ENCODE measurements around the gene ADAMTS10.
"Not testable (repeated sequence)": the region's sequence is repeated elsewhere in the genome, so short reads cannot be mapped to it uniquely, and the experiment has no call there.

ADAMTS10 gene

DNA sequence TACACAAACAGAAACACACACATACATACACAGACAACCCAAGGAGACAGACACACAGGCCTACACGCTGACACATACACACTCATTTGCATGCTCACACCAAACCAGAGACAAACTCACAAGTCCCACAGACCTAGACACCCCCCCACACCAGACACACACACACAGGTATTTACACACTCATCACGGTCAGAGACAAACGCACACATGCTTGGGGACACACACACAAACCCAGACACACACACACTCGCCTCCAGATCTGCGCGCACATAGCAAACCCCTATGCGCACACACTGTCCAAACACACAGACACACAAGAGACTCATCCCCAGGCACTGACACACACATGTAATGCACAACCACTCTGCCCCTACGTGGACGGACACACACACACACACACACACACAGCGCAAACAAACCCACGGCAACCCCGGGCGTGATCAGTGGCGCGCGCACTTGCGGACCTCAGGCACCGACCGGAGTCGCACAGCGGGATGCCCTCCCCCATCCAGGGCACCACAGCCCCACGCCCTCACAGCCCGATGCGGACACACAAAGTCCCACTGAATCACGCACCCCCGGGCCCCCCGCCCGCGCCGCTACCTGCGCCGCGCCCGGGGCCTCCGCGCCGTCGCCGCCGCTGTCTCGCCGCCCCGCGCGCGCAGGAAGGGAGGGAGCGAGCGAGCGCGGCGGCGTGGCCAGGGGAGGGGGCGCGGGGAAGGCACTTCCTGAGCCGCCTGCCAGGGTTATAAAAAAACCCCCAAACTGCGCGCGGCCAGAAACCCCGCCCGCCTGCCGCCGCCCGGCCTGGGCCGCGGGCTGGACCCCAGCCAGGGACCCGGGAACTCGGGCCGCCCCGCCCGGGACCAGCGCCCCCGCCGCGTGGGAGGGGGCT, at the start of gene ADAMTS10:
TSS of gene ADAMTS10 (minus strand) at position 675 of the 895 bp plus-strand sequence. CDS start 5,005 bp downstream, outside the sequence.
- no peak for DNase-seq

DNA sequence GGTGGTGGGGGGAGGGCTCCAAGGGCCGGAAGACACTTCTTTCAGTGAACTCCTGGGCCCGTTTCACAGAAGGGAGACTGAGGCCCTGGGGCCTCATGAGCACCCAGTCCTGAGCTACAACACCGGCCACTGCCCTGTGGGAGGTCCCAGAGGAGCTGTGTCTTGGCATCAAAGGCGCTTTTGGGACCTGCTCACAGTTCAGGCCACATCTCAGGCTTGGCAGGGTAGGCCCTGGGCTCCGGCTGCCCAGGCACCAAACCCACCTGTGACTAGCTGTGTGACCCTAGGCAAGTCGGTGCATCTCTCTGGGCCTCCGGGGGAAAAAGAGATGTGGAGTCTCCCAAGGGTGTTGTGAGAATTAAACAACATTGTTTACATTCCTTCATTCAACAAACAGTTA, 49.4 kb upstream of the ADAMTS10 start:
- no peak for DNase-seq

DNA sequence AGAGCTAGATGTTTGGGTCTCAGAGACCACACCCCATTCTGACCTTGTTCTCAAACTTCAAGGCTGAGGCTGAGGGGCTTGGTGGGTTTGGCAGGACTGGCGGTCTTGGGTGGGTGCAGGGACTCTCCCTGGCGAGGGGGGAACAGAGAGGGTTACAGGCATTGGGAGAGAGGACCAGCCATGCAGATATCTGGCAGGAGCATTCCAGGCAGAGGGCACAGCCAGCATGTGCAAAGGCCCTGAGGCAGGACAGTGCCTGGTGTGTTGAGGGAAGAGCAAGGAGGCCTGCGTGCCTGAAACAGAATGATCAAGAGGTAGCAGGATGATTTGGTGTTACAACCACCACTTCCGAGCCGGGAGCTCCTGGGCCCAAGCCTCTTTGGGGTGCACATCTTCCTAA, 47.4 kb upstream of the ADAMTS10 start:
- no peak for DNase-seq

DNA sequence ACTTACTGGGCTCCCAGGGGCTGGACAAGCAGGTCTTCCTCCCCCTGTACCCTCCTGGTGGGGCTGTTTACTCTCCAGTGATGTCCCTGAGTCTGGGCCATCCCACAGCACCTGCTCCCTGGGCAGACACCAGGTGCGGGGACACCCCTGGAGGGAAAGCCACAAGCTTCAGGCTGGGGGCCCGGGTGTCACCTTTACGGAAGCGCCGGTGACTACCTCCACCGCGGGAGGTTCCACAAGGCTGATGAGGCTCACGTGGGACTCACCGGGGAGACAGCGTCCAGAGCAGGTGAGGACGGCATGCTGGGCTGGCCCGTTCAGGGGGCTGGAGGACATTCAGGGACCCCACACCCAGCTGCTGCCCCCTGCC, 44.8 kb upstream of the ADAMTS10 start:
- no peak for DNase-seq

DNA sequence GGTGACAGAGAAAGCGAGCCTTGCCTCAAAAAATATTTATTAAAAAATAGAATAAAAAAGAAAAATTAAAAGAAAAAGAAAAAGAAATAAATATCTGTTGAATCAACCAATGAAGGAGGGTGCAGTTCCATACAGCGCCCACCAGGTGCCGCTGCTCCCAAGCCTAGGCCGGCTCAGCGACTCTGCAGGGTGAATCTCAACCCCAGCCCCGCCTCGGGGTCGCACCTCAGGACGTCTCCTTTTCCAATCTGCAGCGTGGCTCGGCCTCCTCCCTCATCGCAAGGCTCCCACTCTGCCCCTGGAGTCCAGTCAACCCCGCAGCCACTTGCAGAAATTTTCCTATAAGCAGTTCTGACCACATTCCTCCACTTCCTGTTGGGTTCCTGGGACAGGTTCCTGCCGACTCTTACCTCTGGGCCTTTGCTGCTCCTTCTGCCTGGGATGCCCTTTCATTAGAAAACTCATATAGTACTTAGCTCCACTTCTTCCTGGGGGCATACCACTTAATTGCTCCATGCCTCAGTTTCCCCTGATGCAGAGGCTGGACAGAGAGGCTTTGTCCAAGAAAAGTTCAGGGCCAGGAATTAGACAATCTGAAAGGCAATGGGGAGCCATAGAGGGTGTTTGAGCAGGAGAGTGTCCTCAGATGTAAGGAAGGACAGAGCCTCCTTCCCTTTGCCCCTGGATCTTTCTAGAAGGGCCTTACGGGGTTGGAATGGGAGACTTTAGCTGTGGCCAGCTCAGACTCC, 44.2 kb upstream of the ADAMTS10 start:
- peak; percentile 1 for DNase-seq

DNA sequence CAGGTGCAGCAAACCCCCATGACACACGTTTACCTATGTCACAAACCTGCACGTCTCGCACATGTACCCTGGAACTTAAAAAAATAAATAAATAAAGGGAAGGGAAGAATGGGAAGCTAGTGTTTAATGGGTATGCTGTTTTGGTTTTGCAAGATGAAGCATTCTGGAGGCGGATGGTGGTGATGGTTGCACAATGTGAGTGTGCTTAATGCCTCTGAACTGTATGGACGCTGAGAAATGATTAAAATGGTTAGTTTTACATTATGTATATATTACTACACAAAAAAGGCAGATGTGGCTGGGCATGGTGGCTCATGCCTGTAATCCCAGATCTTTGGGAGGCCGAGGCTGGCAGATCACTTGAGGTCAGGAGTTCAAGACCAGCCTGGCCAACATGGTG, 37.7 kb upstream of the ADAMTS10 start:
- DNase-seq = no peak

DNA sequence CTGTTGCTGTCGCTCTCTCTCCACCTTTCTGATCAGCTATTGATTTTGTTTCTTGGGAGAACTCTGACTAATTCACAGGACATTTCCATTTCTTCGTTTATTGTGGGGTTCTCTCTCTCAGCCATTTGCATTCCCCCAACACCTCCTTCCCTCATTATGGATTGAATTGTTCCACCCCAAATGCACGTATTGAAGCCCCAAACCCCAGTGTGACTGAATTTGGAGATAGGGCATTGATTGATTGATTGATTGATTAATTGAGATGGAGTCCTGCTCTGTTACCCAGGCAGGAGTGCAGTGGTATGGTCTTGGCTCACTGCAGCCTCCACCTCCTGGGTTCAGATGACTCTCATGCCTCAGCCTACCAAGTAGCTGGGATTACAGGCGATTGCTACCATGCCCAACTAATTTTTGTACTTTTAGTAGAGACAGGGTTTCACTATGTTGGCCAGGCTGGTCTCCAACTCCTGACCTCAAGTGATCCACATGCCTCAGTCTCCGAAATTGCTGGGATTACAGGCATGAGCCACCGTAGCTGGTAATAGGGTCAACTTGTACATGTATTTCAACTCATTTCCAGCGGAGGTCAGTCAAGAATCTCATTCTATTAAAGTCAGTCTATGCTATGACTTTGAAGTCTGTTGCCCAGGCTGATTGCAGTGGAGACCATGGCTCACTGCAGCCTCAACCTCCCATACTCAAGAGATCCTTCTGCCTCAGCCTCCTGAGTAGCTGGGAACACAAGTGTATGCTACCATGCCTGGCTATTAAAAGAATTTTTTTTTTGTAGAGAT, 33.5 kb upstream of the ADAMTS10 start:
- DNase-seq = no peak

DNA sequence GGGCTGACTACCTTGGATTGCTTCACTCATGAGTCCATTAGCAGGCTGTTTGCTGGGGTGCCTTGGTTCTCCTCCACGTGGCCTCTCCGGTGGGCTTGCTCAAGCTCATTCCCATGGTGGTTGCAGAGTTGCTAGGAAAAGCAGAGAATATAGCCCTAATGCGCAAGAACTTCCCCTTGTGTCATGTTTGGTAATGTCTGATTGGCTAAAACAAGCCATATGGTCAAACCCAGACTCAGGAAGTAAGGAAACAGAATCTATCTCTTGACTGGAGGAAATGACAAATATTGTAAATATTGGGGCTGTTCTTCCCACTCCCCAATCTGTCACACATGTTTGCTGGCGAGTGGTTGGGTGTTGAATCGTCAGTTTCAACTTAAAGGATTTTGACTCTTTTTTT, 32.0 kb upstream of the ADAMTS10 start:
- DNase-seq = no peak

DNA sequence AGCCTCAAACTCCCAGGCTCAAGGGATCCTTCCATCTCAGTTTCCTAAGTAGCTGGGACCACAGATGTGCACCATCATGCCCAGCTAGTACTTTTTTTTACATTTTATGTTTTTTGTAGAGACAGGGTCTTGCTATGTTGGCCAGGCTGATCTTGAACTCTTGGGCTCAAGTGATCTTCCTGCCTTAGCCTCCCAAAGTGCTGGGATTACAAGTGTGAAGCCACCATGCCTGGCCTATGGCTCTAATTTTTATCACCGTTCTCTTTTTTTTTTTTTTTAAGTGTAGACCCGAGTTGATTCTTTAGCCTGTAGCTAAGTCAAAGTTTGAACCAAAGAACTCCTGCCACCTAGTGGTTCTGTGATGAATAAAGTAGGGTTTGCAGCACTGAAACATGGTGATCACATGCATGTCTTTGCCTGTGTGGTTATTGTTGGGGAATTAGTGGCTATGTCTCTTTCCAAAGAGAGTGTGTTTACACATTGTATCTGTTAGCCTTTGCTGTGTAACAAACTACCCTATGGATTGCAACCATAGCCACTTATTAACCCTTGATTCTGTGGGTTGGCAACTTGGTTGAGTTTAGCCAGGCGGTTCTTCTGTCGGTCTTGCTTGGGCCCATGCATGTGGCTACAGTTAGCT, 31.5 kb upstream of the ADAMTS10 start:
- no peak for DNase-seq

DNA sequence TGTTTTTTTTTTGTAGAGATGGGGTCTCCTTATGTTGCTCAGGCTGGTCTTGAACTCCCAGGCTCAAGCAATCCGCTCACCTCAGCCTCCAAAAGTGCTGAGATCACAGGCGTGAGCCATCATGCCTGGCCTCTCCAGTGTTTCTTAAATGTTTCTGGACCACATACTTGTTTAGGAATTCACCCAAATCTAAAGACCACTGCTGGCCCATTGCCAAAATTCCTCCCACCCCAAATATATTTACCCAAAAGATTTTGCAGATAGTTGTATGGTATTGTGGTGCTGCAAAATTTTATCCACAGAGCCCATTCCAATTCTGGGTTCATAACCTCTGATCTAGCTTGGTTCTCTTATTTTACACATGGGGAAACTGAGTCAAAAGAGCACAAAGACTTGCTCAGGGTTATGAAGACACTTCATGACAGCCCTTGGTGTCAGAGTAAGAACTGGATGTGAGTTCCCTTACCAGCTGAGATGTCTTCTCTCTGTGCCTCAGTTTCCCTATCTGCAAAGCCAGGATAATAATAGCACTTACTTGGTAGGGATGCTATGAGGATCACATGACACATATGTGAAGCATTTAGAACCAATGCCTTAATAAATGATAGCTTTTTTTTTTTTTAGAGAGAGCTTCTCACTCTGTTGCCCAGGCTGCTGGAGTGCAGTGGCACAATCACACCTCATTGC, 30.8 kb upstream of the ADAMTS10 start:
- DNase-seq = no peak

DNA sequence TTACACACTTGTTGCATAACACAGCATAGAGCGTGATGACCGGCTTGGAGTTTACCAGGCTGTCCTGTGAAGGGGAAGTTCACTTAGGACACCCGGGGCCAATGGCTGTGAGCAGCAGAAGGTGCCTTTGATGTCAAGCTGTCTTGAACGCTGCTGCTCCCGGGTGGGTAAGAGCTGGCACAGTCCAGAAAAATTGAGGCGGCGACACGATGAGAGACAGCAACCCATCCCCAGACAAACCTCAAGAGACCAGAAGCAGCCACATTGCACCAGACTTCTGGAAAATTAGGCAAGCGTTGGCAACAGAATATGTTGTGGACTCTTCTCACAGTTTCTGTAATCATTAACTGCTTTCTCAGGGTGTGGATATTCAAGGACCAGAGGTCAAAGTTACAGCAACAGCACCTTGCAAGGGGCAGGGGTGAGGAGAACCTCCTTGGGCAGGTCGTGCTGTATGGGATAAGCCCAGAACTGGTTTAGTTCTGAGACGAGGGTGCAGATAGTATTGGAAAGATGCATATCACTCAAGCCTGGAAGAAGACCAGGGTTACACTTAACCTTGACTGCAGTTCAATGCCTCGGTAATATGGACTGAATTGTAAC, 30.0 kb upstream of the ADAMTS10 start:
- DNase-seq = no peak

DNA sequence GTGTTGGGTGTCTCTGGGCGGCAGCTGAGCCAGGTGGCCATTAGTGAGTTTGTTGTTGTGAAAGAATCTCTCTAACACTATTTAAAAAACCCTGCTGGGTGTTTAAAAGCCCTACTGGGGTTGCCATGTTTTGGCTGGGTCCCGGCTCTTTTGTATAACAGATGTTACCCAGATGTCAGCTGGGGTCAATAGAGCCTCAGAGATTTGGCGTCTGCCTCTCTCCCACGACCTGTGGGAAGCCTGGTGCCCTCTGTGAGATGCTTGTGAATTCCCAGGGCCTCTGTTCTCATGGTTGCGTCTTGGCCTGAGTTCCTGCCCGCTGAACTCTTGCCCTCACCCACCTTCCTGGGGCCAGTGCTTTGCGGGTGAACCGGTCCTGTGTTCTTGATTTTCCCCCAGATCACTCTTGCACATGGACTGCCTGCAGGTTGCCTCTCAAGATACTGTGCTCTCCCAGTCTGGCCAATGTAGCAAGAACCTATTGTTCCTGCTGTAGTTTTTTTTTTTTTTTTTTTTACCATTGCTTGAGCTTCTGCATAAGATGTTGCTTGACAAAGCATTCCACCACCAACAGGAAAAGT, 29.4 kb upstream of the ADAMTS10 start:
- no peak for DNase-seq

DNA sequence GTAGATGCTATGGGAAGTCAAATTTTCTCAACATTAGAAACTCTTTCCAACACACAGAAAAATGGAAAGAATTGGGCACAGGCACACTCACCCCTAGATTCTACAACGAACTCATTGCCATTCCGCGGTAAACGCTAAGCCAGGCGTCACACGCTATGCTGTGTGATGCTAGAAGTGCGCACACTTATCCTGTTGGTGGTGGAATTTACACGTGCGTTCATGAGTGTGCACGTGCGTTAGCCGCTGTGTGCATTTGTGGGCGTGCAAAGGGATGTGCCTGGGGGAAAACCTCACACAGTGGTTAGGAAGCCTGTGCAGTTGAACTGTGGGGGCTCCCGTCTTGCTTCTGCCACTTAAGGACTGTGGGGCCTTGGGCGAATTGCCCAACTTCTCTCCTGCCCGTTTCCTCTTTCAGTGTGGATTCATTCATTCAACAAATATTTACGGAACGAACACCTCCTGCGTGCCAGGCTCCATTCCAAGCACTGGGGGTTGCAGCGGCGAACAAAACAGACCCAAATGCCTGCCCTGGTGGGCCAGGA, 27.6 kb upstream of the ADAMTS10 start:
- DNase-seq = no peak

DNA sequence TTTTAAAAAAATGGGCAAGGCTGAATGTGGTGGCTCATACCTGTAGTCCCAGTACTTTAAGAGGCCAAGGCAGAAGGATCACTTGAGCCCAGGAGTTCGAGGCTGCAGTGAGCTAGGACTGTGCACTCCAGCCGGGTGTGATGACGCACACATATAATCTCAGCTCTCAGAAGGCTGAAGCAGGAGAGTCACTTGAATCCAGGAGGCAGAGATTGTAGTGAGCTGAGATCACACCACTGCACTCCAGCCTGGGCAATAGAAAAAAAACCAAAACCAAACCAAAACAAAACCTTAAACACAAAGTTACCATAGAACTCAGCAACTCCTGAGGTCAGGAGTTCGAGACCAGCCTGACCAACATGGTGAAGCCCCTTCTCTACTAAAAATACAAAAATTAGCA, 26.6 kb upstream of the ADAMTS10 start:
- not testable (repeated sequence) for DNase-seq

DNA sequence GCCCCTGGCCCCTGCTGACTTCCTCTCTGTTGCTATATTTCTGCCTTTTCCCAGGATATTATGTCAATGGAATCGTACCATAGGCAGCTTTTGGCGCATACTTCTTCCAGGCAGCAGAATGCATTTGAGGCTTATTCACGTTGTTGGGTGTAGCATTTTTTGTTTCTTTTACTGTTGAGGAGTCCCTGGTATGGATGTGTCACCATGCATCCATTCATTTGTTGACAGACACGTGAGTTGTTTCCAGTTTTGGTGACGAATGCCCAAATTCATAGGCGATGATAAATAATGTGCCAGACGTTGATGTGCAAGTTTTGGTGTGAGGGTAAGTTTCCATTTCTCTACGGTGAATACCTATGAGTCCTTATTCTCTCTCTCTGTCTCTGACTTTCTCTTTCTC, 24.9 kb upstream of the ADAMTS10 start:
- DNase-seq = no peak

DNA sequence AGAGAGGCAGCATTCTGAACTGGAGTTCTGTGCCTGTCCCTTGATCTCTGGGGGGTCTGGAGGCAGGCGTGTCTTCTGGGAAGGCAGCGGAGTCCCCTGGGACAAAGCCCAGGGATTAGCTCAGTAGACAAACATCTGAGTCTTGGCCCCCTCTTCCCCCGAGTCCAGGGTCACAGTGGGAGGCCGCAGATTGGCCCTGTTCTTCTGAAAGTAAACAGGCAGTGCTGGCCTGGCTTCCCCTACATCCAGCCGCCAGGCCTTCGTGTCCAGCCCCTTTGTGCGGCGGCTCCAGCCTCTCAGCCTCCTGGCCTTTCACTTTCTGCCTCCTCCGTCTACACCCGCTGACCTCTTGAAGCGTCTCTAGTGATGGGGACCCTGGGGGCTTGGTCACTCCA, 20.9 kb upstream of the ADAMTS10 start:
- DNase-seq = no peak

DNA sequence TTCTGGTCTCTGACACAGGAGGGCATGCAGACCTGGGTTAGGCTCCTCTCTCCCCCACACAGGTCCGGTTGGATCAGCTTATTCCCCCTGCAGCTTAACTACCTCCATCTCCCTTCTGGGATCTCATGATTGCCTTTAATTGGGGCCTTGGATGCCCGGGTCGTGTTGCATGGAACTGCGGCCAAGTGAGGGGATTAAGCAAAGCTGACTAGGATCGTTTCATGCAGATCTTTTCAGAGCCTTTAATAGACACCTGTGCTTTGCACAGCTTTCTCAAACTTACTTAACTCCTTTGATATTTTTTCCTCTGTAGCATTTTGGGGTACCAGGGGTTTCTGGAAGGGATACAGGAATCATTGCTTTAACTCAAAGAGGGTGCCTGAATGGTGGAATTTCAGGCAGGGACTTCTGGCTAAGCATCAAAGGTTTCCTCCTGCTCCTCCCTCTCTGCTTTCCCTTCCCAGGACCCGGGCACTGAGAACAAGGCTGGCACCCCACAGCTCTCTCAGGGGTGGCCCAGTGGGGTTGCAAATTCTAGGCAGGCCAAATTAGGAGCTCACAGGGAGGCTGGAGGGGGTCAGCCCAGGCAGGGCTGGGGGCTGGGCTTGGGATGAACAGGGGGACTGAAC, 20.4 kb upstream of the ADAMTS10 start:
- no peak for DNase-seq

DNA sequence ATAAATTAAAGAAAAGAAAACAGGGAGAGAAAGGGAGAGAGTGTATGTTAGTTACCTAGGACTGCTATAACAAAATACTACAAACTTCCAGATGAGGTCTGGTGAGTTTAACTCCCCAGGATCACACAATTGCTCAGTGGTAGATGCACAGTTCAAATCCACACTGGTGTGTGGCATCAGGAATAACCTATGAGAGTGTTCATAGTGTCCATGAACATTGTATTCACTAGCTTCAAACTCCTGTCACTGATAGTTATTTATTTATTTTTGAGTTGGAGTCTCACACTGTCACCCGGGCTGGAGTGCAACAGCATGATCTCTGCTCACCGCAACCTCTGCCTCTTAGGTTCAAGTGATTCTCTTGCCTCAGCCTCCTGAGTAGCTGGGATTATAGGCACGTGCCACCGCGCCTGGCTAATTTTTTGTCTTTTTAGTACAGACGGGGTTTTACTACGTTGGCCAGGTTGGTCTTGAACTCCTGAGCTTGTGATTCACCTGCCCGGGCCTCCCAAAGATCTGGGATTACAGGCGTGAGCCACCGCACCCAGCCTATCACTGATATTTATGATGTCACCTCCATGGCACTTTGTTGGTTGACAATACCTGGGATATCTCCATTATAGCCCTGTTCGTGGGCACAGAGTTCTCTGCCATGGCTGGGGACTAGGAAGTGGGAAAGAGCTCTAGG, 19.6 kb upstream of the ADAMTS10 start, which contains the start of gene NFILZ:
TSS of gene NFILZ (plus strand) at position 638 of the 688 bp plus-strand sequence. CDS start 46,133 bp downstream, outside the sequence.
- DNase-seq = no peak

DNA sequence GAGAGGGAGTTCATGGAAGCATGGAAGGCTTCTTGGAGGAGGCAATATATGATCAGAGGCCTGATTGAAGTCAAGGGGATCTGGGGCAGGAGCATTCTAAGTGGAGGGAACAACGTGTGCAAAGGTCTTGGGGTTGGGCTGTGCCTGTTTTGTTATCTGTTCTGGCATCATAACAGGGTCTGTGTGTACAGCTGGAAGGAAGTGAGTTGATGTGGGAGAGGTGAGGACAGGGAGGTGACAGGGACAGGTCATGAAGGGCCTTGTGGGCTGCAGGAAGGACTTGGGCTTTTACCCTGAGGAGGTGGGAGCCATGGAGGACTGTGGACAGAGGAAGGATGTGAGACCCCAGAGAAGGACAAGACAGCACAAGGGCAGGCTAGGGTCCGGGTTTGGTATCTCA, 18.7 kb upstream of the ADAMTS10 start:
- no peak for DNase-seq

DNA sequence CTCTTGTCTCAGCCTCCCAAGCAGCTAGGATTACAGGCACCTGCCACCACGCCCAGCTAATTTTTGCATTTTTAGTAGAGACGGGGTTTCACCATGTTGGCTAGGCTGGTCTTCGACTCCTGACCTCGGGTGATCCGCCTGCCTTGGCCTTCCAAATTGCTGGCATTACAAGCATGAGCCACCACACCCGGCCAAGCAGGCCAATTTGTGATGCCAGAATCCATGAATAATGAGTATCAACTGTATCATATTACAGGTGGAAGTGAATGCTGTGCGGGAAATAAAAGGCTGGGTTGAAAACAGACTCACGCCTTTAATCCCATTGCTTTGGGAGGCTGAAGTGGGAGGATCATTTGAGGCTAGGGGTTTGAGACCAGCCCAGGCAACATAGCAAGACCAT, 16.3 kb upstream of the ADAMTS10 start:
- DNase-seq = no peak
